B cell (primary cell): Measurements from ENCODE around the gene MYL4. TPM values are rescaled to one million over a fixed set of nuclear protein-coding genes. Genes with fewer than 3 reads are reported as not detected.

Experiments used
- ATAC-seq: fragments of 200-7000 bp; cut with Tn5 transposase; one replicate; pipeline ENCODE4 v1.10.0; 2021; ENCODE audit warnings: low read depth, mild to moderate bottlenecking, moderate number of reproducible peaks, moderate library complexity
- CTCF ChIA-PET: fragments of 350-600 bp; sonication (Branson Sonifier 250); formaldehyde crosslinking; loops from one replicate; lab custom pipeline; 2021; ENCODE audit warnings: antibody characterized with exemption, inconsistent platforms; lab: Charles Lee
- POLR2A ChIA-PET: fragments of 350-600 bp; sonication (Branson Sonifier 250); formaldehyde crosslinking; loops from one replicate; lab custom pipeline; 2021; ENCODE audit warnings: antibody characterized with exemption; lab: Charles Lee
- DNase-seq: peaks from one replicate; pipeline ENCODE4 v3.0.0; 2013
- H2AFZ ChIP-seq: 2 replicates; pipeline ENCODE4 v1.6.1; 2012; ENCODE audit warnings: mild to moderate bottlenecking, low read depth, low read length; ENCODE audit not compliant: insufficient read depth, poor library complexity, severe bottlenecking
- H3K27ac ChIP-seq, 2 donors: 1 replicate in 1 of 2; 2 replicates in 1 of 2; pipeline ENCODE4 v1.5.1; 2012 to 2013; ENCODE audit warnings: low read length in 2 of 2, mild to moderate bottlenecking in 2 of 2, moderate library complexity in 1 of 2
- H3K27me3 ChIP-seq, 4 experiments: fragments of 200-600 bp in 1 of 4; sonication (generic) in 1 of 4; replicated peaks in 1 of 4; 1 replicate in 2 of 4; 2 replicates in 2 of 4; pipeline versions ENCODE4 v1.6.1 to v1.7.0; 2013 to 2016; ENCODE audit warnings: low read length in 3 of 4, mild to moderate bottlenecking in 2 of 4, mixed read lengths in 1 of 4, moderate library complexity in 1 of 4; ENCODE audit not compliant: insufficient read depth in 4 of 4, control insufficient read depth in 3 of 4; ENCODE audit errors: control extremely low read depth in 1 of 4
- H3K36me3 ChIP-seq, 2 experiments: replicated peaks in 1 of 2; 1 replicate in 1 of 2; 2 replicates in 1 of 2; pipeline versions ENCODE4 v1.6.1 to v1.7.1; 2013; ENCODE audit warnings: low read length in 1 of 2; ENCODE audit not compliant: insufficient read depth in 2 of 2, control insufficient read depth in 1 of 2; ENCODE audit errors: control extremely low read depth in 1 of 2, extremely low read depth in 1 of 2
- H3K4me1 ChIP-seq, 2 donors: fragments of 200-600 bp in 1 of 2; sonication (generic) in 1 of 2; 1 replicate in 1 of 2; 2 replicates in 1 of 2; pipeline versions ENCODE4 v1.5.1 to v1.6.1; 2013 to 2017; ENCODE audit warnings: low read length in 2 of 2; ENCODE audit not compliant: control insufficient read depth in 2 of 2, insufficient read depth in 2 of 2
- H3K4me2 ChIP-seq: replicated peaks from 2 replicates; pipeline ENCODE3; 2012; ENCODE audit warnings: mild to moderate bottlenecking, low read depth, low read length; ENCODE audit not compliant: poor library complexity, severe bottlenecking
- H3K4me3 ChIP-seq, 5 experiments: fragments of 200-600 bp in 1 of 5; sonication (generic) in 1 of 5; 1 replicate in 3 of 5; 2 replicates in 2 of 5; pipeline versions ENCODE4 v1.5.1 to v1.7.0; 2011 to 2016; ENCODE audit warnings: low read length in 4 of 5, mild to moderate bottlenecking in 4 of 5, low read depth in 2 of 5, control low read depth in 1 of 5, moderate library complexity in 1 of 5; ENCODE audit not compliant: insufficient read depth in 1 of 5; ENCODE audit errors: control extremely low read depth in 1 of 5, extremely low read depth in 1 of 5
- H3K79me2 ChIP-seq: fragments of 200-600 bp; sonication (generic); one replicate; pipeline ENCODE4 v1.6.0; 2016; ENCODE audit warnings: low read length; ENCODE audit not compliant: control insufficient read depth, insufficient read depth
- H3K9ac ChIP-seq: fragments of 200-600 bp; sonication (generic); 2 replicates; pipeline ENCODE4 v1.6.1; 2017; ENCODE audit warnings: mild to moderate bottlenecking, low read length, moderate library complexity
- H3K9me3 ChIP-seq, 3 donors: one replicate each; pipeline versions ENCODE4 v1.6.1 to v1.7.1; 2013; ENCODE audit warnings: low read length in 2 of 3; ENCODE audit not compliant: control insufficient read depth in 2 of 3, insufficient read depth in 1 of 3; ENCODE audit errors: control extremely low read depth in 1 of 3
- H4K20me1 ChIP-seq: 2 replicates; pipeline ENCODE4 v1.6.0; 2012; ENCODE audit warnings: mild to moderate bottlenecking, low read length; ENCODE audit not compliant: insufficient read depth, control insufficient read depth, poor library complexity, severe bottlenecking
- H3K27ac Mint-ChIP-seq: one replicate; pipeline ENCODE4 v1.8.0; 2021; ENCODE audit warnings: mixed read lengths
- H3K27me3 Mint-ChIP-seq: one replicate; pipeline ENCODE4 v1.8.0; 2021; ENCODE audit warnings: mixed read lengths
- H3K4me1 Mint-ChIP-seq: one replicate; pipeline ENCODE4 v1.8.0; 2021; ENCODE audit warnings: mixed read lengths
- H3K4me3 Mint-ChIP-seq: one replicate; pipeline ENCODE4 v1.8.0; 2021; ENCODE audit warnings: mixed read lengths
- H3K9me3 Mint-ChIP-seq: one replicate; pipeline ENCODE4 v1.8.0; 2022; ENCODE audit warnings: mixed read lengths; ENCODE audit not compliant: insufficient read depth
- CTCF ChIP-seq: fragments of 200-600 bp; IDR thresholded peaks from one replicate; pipeline ENCODE4 v1.8.0; 2022; ENCODE audit warnings: antibody characterized with exemption, mild to moderate bottlenecking
- EZH2 ChIP-seq: IDR thresholded peaks from 2 replicates; pipeline ENCODE4 v1.6.1; 2012; ENCODE audit warnings: borderline replicate concordance, low read depth, mild to moderate bottlenecking, moderate library complexity, low read length; ENCODE audit not compliant: insufficient read depth, poor library complexity, severe bottlenecking
- WGBS: methylation state at CpG from one replicate; pipeline ENCODE4 v1.1.5; 2013; ENCODE audit warnings: missing lambda C conversion rate; ENCODE audit not compliant: insufficient coverage; 5-methylcytosine and 5-hydroxymethylcytosine counted together
- intact Hi-C: fragments of 100-400 bp; cut with micrococcal nuclease; formaldehyde crosslinking; loops from one replicate; pipeline ENCODE4 v1.10.0; 2022
- polyA plus RNA-seq: library from polyadenylated mRNA; depleted of rRNA; stranded (reverse); fragments of >200 nt; gene quantifications from 2 replicates; pipeline ENCODE4 v1.2.3, GENCODE V29; 2012
- total RNA-seq, 2 donors: library from RNA; stranded (reverse); fragments of 120-200 nt in 1 of 2; gene quantifications; 1 replicate in 1 of 2; 2 replicates in 1 of 2; pipeline versions ENCODE4 v1.2.3 to v1.2.4, GENCODE V29; 2013 to 2022

The MYL4 gene
- total and polyA plus RNA-seq, 2 donors (not counting 1 experiment from before 2014, with no cell fraction given), result 0.16 to 0.42 TPM

DNA sequence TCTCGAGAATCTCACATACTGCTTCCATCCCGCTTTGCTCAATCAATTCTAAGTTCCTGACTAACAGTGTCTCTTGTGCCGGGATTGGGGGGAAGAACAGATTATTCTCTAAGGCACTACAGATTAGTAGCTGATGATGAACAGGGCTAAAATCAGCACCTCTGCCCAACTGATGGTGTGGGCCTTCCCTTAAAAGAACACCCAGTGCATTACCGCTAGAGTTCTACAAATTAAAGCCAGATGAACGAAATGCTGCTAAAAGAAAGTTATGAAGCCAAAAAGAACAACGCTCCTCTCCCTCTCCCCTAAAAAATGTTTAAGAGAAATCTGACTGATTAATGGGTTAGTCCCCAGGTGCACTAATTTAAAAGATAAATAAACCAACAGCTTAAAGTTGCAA, 24.5 kb upstream of the MYL4 start:
- H3K27me3 Mint-ChIP-seq, result no peaks in the 10 kb centered on the region
- DNase-seq (no peak), ATAC-seq (no peak)
- TF ChIP-seq CTCF (no peak), EZH2 (no peak)
- Histone ChIP-seq H3K36me3 (peaks cover 0 to 6% of the 10 kb centered on the region in 2 experiments), H3K79me2 (peaks cover 94% of the 10 kb centered on the region), H3K4me2 (no peak overlapping the region), H3K9ac (no peak overlapping the region), H3K27me3 (no peaks in the 10 kb centered on the region), H3K27ac (no peak overlapping the region), H4K20me1 (peaks cover 16% of the 10 kb centered on the region), H3K9me3 (no peaks in the 10 kb centered on the region), H2AFZ (no peak overlapping the region), H3K4me3 (no peak overlapping the region), H3K4me1 (peaks cover 12 to 20% of the 10 kb centered on the region in 2 donors)
- CTCF ChIA-PET, result interaction anchor here (1.4 kb wide), 1 partner anchor 131 kb away, joined by 5 read pairs; no protein-coding TSS in a partner anchor
- H3K4me1 Mint-ChIP-seq, result peaks cover 54% of the 10 kb centered on the region
- 100% methylated on average over 2 of the region's 6 CpGs for WGBS
- intact Hi-C loops, result loop anchor here (5.0 to 10.0 kb wide), 2 partner anchors 38 to 120 kb away; no protein-coding TSS in a partner anchor
- H3K9me3 Mint-ChIP-seq, result no peaks in the 10 kb centered on the region
- no peak overlapping the region for H3K27ac Mint-ChIP-seq
- H3K4me3 Mint-ChIP-seq, result no peak overlapping the region
- POLR2A ChIA-PET, result no interaction called here

DNA sequence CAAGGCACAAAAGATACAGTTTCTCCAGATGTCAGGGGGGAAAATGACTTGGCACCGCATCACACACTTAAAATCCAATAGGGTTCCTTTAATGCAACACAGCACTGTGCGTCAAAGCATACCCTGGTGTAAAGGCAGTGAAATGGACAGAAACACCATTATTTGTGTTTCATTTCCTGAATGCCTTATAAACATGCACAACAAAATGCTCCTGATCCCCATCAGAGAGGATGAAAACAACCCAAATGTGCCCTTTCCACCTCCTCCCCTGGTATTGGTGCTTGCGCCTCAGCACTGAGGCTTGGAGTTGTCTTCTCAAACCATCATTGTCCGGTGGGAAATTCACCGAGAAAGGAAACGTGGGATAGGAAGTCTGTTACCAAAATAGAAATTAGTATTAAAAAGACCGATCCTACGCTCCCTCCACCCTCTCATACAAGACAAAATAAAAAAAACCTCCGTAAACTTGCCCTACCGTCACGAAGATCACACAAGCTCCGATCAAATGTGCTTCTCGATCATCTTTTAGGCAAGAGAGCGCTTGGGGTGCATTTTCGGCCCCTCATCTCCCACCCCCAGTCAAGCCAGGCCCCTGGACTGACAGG, 20.8 kb upstream of the MYL4 start:
- Mint-ChIP-seq H3K27ac (peak overlapping the region; percentile 95), H3K27me3 (no peaks in the 10 kb centered on the region), H3K4me1 (peaks cover 51% of the 10 kb centered on the region), H3K9me3 (no peaks in the 10 kb centered on the region), H3K4me3 (peak overlapping the region; percentile 96)
- H3K4me2 ChIP-seq, result peak overlapping the region; percentile 87
- TF ChIP-seq CTCF (no peak), EZH2 (no peak)
- H3K9me3 ChIP-seq, result peaks cover 0 to 8% (median 0%) of the 10 kb centered on the region in 3 donors
- H3K79me2 ChIP-seq, result peaks cover 64% of the 10 kb centered on the region
- H3K4me3 ChIP-seq, result peak overlapping the region; percentile 74 to 99 (median 88)
- peaks cover 9% of the 10 kb centered on the region for H4K20me1 ChIP-seq
- H3K27me3 ChIP-seq, result no peaks in the 10 kb centered on the region
- peak overlapping the region; percentile 78 for H2AFZ ChIP-seq
- peak; percentile 59 for DNase-seq
- peak overlapping the region; percentile 92 to 95 for H3K27ac ChIP-seq
- CTCF ChIA-PET, result interaction anchor here (0.7 kb wide), 1 partner anchor 60 kb away, joined by 4 read pairs; no protein-coding TSS in a partner anchor
- peak overlapping the region; percentile 98 for H3K9ac ChIP-seq
- ATAC-seq, result no peak
- H3K36me3 ChIP-seq, result no peaks in the 10 kb centered on the region
- H3K4me1 ChIP-seq, result peaks cover 21 to 30% of the 10 kb centered on the region in 2 donors
- POLR2A ChIA-PET, result interaction anchor here (1.6 kb wide), 1 partner anchor 136 kb away, joined by 4 read pairs; no protein-coding TSS in a partner anchor
- intact Hi-C loops, result loop anchor here (2.0 to 10.0 kb wide), 3 partner anchors 34 to 126 kb away; no protein-coding TSS in a partner anchor
- 4% methylated on average over 8 of the region's 15 CpGs for WGBS
